Ishikawa (cell line): ENCODE measurements around the gene PBXIP1.

Source experiments
- CEBPB ChIP-seq: IDR thresholded peaks from 2 replicates; pipeline ENCODE4 v1.6.1; 2012
- EP300 ChIP-seq: IDR thresholded peaks from 2 replicates; pipeline ENCODE4 v1.6.1; 2012; ENCODE audit warnings: borderline replicate concordance
- FOXM1 ChIP-seq: IDR thresholded peaks from 2 replicates; pipeline ENCODE4 v1.6.1; 2012; ENCODE audit warnings: low read depth, borderline replicate concordance
- RAD21 ChIP-seq: IDR thresholded peaks from 2 replicates; pipeline ENCODE4 v1.6.1; 2012; ENCODE audit warnings: low read depth
- TAF1 ChIP-seq: IDR thresholded peaks from 2 replicates; pipeline ENCODE4 v1.6.1; 2012; ENCODE audit warnings: low read depth, mild to moderate bottlenecking
- YY1 ChIP-seq: IDR thresholded peaks from 2 replicates; pipeline ENCODE4 v1.6.1; 2012; ENCODE audit warnings: low read depth
- ZBTB7A ChIP-seq: IDR thresholded peaks from 2 replicates; pipeline ENCODE4 v1.6.1; 2012; ENCODE audit warnings: low read depth
- TF ChIP-seq, protein P1 (sequence below): IDR thresholded peaks from 2 replicates; pipeline ENCODE4 v1.6.1; 2012
- TF ChIP-seq, protein P2 (sequence below): IDR thresholded peaks from 2 replicates; pipeline ENCODE4 v1.6.1; 2012; ENCODE audit warnings: low read depth, mild to moderate bottlenecking

DNA sequence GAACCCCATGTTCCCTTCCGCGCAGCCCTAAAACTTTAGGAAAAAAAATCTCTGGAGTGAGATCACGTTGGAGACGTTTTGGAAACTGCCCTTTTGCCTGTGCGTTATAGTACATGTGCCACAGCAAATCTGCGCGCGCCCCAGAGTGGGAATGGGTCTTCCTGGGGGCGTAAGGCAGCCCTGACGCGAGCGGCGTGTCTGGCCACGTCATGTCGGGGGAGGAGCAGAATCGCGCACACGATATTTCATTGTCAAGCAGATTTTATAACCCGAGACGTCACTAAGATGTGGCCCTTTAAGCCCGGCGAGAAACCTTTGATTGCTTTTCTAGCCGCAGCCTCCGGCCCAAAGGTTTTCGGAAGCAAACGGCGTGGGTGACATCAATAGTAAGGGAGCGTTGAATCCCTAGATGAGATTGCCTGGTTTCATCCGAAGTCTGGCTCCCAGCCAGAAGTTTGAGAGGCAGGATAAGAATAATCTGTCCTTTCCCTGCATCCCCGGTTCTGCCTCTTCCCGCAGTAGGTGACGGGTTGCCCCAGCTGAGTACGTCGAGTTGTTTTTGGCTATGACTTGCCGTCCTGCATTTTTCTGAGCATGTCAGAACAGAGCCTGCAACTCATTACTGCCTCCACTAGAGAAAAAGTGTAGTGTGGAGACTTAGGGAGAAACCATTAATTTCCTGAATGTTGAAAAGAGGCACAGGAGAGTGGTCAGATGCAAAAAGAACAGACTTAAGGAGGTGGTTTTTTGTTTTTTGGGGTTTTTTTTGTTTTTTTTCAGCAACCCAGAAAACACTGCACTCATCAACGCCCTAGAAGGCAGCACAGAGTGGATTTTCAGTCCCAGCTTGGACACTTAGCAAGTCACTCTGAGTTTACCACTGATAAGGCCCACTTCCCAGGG lies 18.6 kb downstream of the PBXIP1 start:
- no peak for TF ChIP-seq ZBTB7A
- peak; percentile 56; the same call in 1 of the 2 replicates for TF ChIP-seq EP300
- 0 out of 2 replicates have a peak, but pooled peaks have one; percentile 27 for TF ChIP-seq FOXM1
- TF ChIP-seq, protein P1, sequence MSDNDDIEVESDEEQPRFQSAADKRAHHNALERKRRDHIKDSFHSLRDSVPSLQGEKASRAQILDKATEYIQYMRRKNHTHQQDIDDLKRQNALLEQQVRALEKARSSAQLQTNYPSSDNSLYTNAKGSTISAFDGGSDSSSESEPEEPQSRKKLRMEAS = no peak
- no peak for TF ChIP-seq CEBPB
- no peak for TF ChIP-seq RAD21
- TF ChIP-seq, protein P2, sequence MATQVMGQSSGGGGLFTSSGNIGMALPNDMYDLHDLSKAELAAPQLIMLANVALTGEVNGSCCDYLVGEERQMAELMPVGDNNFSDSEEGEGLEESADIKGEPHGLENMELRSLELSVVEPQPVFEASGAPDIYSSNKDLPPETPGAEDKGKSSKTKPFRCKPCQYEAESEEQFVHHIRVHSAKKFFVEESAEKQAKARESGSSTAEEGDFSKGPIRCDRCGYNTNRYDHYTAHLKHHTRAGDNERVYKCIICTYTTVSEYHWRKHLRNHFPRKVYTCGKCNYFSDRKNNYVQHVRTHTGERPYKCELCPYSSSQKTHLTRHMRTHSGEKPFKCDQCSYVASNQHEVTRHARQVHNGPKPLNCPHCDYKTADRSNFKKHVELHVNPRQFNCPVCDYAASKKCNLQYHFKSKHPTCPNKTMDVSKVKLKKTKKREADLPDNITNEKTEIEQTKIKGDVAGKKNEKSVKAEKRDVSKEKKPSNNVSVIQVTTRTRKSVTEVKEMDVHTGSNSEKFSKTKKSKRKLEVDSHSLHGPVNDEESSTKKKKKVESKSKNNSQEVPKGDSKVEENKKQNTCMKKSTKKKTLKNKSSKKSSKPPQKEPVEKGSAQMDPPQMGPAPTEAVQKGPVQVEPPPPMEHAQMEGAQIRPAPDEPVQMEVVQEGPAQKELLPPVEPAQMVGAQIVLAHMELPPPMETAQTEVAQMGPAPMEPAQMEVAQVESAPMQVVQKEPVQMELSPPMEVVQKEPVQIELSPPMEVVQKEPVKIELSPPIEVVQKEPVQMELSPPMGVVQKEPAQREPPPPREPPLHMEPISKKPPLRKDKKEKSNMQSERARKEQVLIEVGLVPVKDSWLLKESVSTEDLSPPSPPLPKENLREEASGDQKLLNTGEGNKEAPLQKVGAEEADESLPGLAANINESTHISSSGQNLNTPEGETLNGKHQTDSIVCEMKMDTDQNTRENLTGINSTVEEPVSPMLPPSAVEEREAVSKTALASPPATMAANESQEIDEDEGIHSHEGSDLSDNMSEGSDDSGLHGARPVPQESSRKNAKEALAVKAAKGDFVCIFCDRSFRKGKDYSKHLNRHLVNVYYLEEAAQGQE = no peak
- 0 out of 2 replicates have a peak, but pooled peaks have one; percentile 30 for TF ChIP-seq TAF1
- no peak for TF ChIP-seq YY1
